Kidney epithelial cell (primary cell): ENCODE measurements around the gene ZNF319. TPM values are rescaled to one million over a fixed set of nuclear protein-coding genes. Genes with fewer than 3 reads are reported as not detected.
A peak's percentile ranks its signal among the peaks of the same experiment; 100 is the strongest.

ENCODE experiments used
- DNase-seq: peaks from one replicate; pipeline ENCODE4 v3.0.0-alpha.2; 2010; ENCODE audit warnings: low read depth
- H3K27me3 ChIP-seq: 2 replicates; pipeline ENCODE4 v1.6.0; 2011; ENCODE audit warnings: low read length; ENCODE audit not compliant: control insufficient read depth, insufficient read depth
- H3K36me3 ChIP-seq: 2 replicates; pipeline ENCODE4 v1.5.1; 2011; ENCODE audit warnings: low read length; ENCODE audit not compliant: control insufficient read depth, insufficient read depth
- H3K4me3 ChIP-seq: 2 replicates; pipeline ENCODE4 v1.5.1; 2011; ENCODE audit warnings: low read depth, mild to moderate bottlenecking, control low read depth, low read length
- total RNA-seq: library from RNA; depleted of rRNA; stranded (reverse); fragments of >200 nt; gene quantifications from 2 replicates; pipeline ENCODE4 v1.2.3, GENCODE V29; 2015
- TF ChIP-seq, protein P1 (sequence below): IDR thresholded peaks from 2 replicates; pipeline ENCODE4 v1.5.1; 2011; ENCODE audit warnings: mild to moderate bottlenecking, moderate library complexity, low read length, control low read depth, inconsistent platforms; ENCODE audit not compliant: insufficient read depth, poor library complexity, severe bottlenecking

The ZNF319 gene
- total RNA-seq, 1 donor from 2014 or later: 11.9 TPM

DNA sequence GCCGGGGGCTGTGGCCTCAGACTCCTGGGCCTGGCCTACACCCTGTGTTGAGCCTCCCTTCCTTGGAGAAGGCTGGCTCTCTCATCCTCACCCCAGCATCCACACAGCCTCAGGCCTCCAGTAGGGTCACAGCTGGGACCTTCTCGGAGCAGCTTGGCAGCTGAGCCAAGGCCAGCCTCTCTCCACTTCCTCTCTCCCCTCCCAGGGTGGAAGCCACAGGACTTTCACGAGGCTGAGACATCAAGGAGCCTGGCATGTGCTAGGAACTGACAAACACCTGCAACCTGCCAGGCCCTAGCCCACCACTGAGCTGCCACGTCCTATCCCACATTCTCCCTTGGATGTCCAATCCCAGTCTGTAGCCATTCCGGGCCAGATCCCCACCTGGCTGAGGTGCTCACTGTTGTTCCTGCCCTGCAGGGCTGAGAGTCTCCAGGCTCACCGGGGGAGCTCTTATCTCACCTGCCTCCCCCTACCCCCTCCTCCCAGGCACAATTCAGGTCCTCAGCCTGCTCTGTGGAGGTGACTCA, 28.1 kb upstream of the ZNF319 start:
- Histone ChIP-seq H3K36me3 (no peaks in the 10 kb centered on the region), H3K4me3 (no peak overlapping the region), H3K27me3 (no peaks in the 10 kb centered on the region)
- DNase-seq: no peak
- TF ChIP-seq, protein P1, sequence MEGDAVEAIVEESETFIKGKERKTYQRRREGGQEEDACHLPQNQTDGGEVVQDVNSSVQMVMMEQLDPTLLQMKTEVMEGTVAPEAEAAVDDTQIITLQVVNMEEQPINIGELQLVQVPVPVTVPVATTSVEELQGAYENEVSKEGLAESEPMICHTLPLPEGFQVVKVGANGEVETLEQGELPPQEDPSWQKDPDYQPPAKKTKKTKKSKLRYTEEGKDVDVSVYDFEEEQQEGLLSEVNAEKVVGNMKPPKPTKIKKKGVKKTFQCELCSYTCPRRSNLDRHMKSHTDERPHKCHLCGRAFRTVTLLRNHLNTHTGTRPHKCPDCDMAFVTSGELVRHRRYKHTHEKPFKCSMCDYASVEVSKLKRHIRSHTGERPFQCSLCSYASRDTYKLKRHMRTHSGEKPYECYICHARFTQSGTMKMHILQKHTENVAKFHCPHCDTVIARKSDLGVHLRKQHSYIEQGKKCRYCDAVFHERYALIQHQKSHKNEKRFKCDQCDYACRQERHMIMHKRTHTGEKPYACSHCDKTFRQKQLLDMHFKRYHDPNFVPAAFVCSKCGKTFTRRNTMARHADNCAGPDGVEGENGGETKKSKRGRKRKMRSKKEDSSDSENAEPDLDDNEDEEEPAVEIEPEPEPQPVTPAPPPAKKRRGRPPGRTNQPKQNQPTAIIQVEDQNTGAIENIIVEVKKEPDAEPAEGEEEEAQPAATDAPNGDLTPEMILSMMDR: no peak

DNA sequence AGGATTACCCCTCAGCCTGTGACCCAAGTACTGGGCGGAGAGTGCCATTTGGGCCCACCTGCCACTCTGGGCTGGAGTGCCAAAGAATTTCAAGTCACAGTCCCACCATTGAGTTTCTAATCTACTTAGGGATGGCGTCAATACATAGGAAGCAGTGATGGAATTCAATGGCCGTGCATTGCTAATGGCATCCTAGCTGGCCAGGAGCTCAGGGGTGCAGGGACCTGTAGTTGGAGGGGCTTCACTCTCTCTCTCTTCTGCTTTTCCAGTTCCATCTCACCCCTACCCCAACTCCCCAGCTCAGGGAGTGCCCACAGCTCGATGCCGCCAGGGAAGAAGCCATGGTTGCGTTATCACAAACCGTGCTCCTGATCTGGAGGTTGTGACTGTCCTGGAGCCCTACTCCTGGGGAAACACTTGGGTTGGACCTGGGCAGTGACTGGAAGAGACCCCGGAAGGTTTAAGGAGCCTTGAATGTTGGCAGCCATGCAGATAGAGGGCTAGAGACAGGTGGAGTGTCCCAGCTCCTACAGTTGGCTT, 27.5 kb upstream of the ZNF319 start:
- no peak overlapping the region for H3K4me3 ChIP-seq
- TF ChIP-seq, protein P1: no peak

GRCh38 chr16:58027161-58027915, 26.9 kb upstream of the ZNF319 start:
- TF ChIP-seq, protein P1: no peak
- no peak for DNase-seq
- no peaks in the 10 kb centered on the region for H3K27me3 ChIP-seq
- peak overlapping the region; percentile 60 for H3K4me3 ChIP-seq
- H3K36me3 ChIP-seq: no peaks in the 10 kb centered on the region

More for the DNA sequence above, 27.5 kb upstream of the ZNF319 start:
- Histone ChIP-seq H3K36me3 (no peaks in the 10 kb centered on the region), H3K27me3 (no peaks in the 10 kb centered on the region)
- no peak for DNase-seq

GRCh38 chr16:58026705-58027160, 26.3 kb upstream of the ZNF319 start:
- no peaks in the 10 kb centered on the region for H3K36me3 ChIP-seq
- TF ChIP-seq, protein P1: peak; percentile 8
- no peak for DNase-seq

GRCh38 chr16:58026139-58026704, 25.8 kb upstream of the ZNF319 start:
- DNase-seq: no peak
- Histone ChIP-seq H3K4me3 (peak overlapping the region; percentile 60), H3K36me3 (no peaks in the 10 kb centered on the region), H3K27me3 (no peaks in the 10 kb centered on the region)
- TF ChIP-seq, protein P1: no peak

More at GRCh38 chr16:58026705-58027160, 26.3 kb upstream of the ZNF319 start:
- Histone ChIP-seq H3K4me3 (peak overlapping the region; percentile 60), H3K27me3 (no peaks in the 10 kb centered on the region)
